SK-N-SH (cell line): Measurements from ENCODE around the gene TMOD2. TPM values are rescaled to one million over a fixed set of nuclear protein-coding genes. Genes with fewer than 3 reads are reported as not detected.

Experiments
- CTCF ChIA-PET: fragments of 300-600, 350-600 bp; formaldehyde crosslinking; extraction: SDS; loops from one replicate; lab custom pipeline; 2021; lab: Yijun Ruan, JAX
- POLR2A ChIA-PET: fragments of 350-600 bp; sonication (Branson Sonifier 250); formaldehyde crosslinking; extraction: SDS; loops from one replicate; lab custom pipeline; 2020; ENCODE audit warnings: antibody characterized with exemption, inconsistent platforms; lab: Yijun Ruan, JAX
- DNase-seq: peaks from one replicate; pipeline ENCODE4 v3.0.0; 2012
- H2AFZ ChIP-seq: fragments of 200-600 bp; sonication (generic); 2 replicates; pipeline ENCODE4 v1.8.1; 2016; ENCODE audit warnings: antibody characterized with exemption, mild to moderate bottlenecking, low read depth
- H3F3A ChIP-seq: fragments of 200-600 bp; sonication (generic); replicated peaks from 2 replicates; pipeline ENCODE3; 2016; ENCODE audit warnings: antibody characterized with exemption, mild to moderate bottlenecking; ENCODE audit not compliant: insufficient read depth
- H3K27ac ChIP-seq, 2 experiments: fragments of 200-500 bp in 1 of 2; fragments of 200-600 bp in 1 of 2; sonication (Bioruptor generic) in 1 of 2; sonication (generic), shearing (Covaris generic) in 1 of 2; 2 replicates each; pipeline versions ENCODE4 v1.5.1 to v1.6.1; 2014 to 2016; ENCODE audit warnings: low read depth in 2 of 2, inconsistent platforms in 1 of 2, low read length in 1 of 2, mild to moderate bottlenecking in 1 of 2, mixed read lengths in 1 of 2
- H3K27me3 ChIP-seq: fragments of 200-600 bp; sonication (generic), shearing (Covaris generic); 2 replicates; pipeline ENCODE4 v1.6.1; 2016; ENCODE audit warnings: mixed run types; ENCODE audit not compliant: insufficient read depth
- H3K36me3 ChIP-seq, 2 experiments: fragments of 200-500 bp in 1 of 2; fragments of 200-600 bp in 1 of 2; sonication (Bioruptor generic) in 1 of 2; sonication (generic) in 1 of 2; replicated peaks in 1 of 2; 2 replicates each; pipeline versions ENCODE3 to v1.5.1; 2014 to 2016; ENCODE audit warnings: low read length in 1 of 2, mild to moderate bottlenecking in 1 of 2; ENCODE audit not compliant: insufficient read depth in 2 of 2, control insufficient read depth in 1 of 2
- H3K4me1 ChIP-seq, 2 experiments: fragments of 200-500 bp in 1 of 2; fragments of 200-600 bp in 1 of 2; sonication (Bioruptor generic) in 1 of 2; sonication (generic), shearing (Covaris generic) in 1 of 2; 2 replicates each; pipeline versions ENCODE4 v1.5.1 to v1.6.1; 2014 to 2016; ENCODE audit warnings: low read depth in 1 of 2, low read length in 1 of 2, mixed run types in 1 of 2; ENCODE audit not compliant: insufficient read depth in 2 of 2, control insufficient read depth in 1 of 2
- H3K4me2 ChIP-seq: fragments of 200-600 bp; sonication (generic), shearing (Covaris generic); 2 replicates; pipeline ENCODE4 v1.6.1; 2017; ENCODE audit warnings: mixed run types
- H3K4me3 ChIP-seq, 2 experiments: fragments of 200-500 bp in 1 of 2; fragments of 200-600 bp in 1 of 2; sonication (Bioruptor generic) in 1 of 2; sonication (generic), shearing (Covaris generic) in 1 of 2; 2 replicates each; pipeline versions ENCODE4 v1.5.1 to v1.8.1; 2014 to 2016; ENCODE audit warnings: low read depth in 2 of 2, inconsistent platforms in 1 of 2, low read length in 1 of 2, mild to moderate bottlenecking in 1 of 2, mixed read lengths in 1 of 2, moderate library complexity in 1 of 2
- H3K79me2 ChIP-seq: fragments of 200-600 bp; sonication (generic); 2 replicates; pipeline ENCODE4 v1.8.1; 2017; ENCODE audit warnings: mild to moderate bottlenecking; ENCODE audit not compliant: insufficient read depth
- H3K9ac ChIP-seq: fragments of 200-600 bp; sonication (generic); 2 replicates; pipeline ENCODE4 v1.6.1; 2017; ENCODE audit warnings: mixed run types
- H3K9me2 ChIP-seq: fragments of 200-600 bp; sonication (generic); 2 replicates; pipeline ENCODE4 v1.6.1; 2017; ENCODE audit warnings: mixed run types
- H3K9me3 ChIP-seq: fragments of 200-600 bp; sonication (generic); 2 replicates; pipeline ENCODE4 v1.6.1; 2017; ENCODE audit warnings: mixed run types, mild to moderate bottlenecking, moderate library complexity
- H4K20me1 ChIP-seq: fragments of 200-600 bp; sonication (generic); 2 replicates; pipeline ENCODE4 v1.6.1; 2017; ENCODE audit warnings: mild to moderate bottlenecking, mixed run types; ENCODE audit not compliant: insufficient read depth
- CHD2 ChIP-seq: fragments of 150-350 bp; IDR thresholded peaks from 2 replicates; pipeline ENCODE4 v1.6.1; 2018; ENCODE audit warnings: low read length; ENCODE audit not compliant: partially characterized antibody
- ELF1 ChIP-seq: IDR thresholded peaks from 2 replicates; pipeline ENCODE4 v1.4.0; 2012
- EP300 ChIP-seq, 2 experiments: IDR thresholded peaks; 2 replicates each; pipeline versions ENCODE4 v1.4.0 to v1.6.1; 2012; ENCODE audit warnings: borderline replicate concordance in 1 of 2, low read depth in 1 of 2, low read length in 1 of 2
- FOXM1 ChIP-seq: IDR thresholded peaks from 2 replicates; pipeline ENCODE4 v1.4.0; 2012; ENCODE audit warnings: low read depth, mild to moderate bottlenecking
- GATA2 ChIP-seq: sonication (generic); formaldehyde crosslinking; IDR thresholded peaks from 2 replicates; pipeline ENCODE4 v1.5.0; 2020; ENCODE audit warnings: mild to moderate bottlenecking, missing genetic modification reagents
- JUND ChIP-seq: IDR thresholded peaks from 2 replicates; pipeline ENCODE4 v1.4.0; 2012
- MEF2A ChIP-seq: IDR thresholded peaks from 2 replicates; pipeline ENCODE4 v1.4.0; 2012; ENCODE audit warnings: low read depth, borderline replicate concordance
- NFIC ChIP-seq: IDR thresholded peaks from 2 replicates; pipeline ENCODE4 v1.4.0; 2012; ENCODE audit warnings: borderline replicate concordance
- RFX5 ChIP-seq: IDR thresholded peaks from 2 replicates; pipeline ENCODE4 v1.6.1; 2012; ENCODE audit warnings: mild to moderate bottlenecking, improper control_type of control experiment, low read length
- RXRA ChIP-seq: IDR thresholded peaks from 2 replicates; pipeline ENCODE4 v1.4.0; 2012; ENCODE audit warnings: low read depth, mild to moderate bottlenecking, borderline replicate concordance
- SIN3A ChIP-seq: IDR thresholded peaks from 2 replicates; pipeline ENCODE4 v1.6.1; 2012; ENCODE audit warnings: low read depth, mild to moderate bottlenecking, low read length, moderate library complexity, borderline replicate concordance
- SMC3 ChIP-seq: IDR thresholded peaks from 2 replicates; pipeline ENCODE4 v1.6.1; 2012; ENCODE audit warnings: low read depth, low read length, improper control_type of control experiment
- TEAD4 ChIP-seq: IDR thresholded peaks from 2 replicates; pipeline ENCODE4 v1.4.0; 2012; ENCODE audit warnings: mild to moderate bottlenecking, borderline replicate concordance; ENCODE audit not compliant: insufficient read depth
- WGBS: methylation state at CpG from one replicate; pipeline ENCODE4 v1.1.6; 2017; ENCODE audit warnings: low lambda C conversion rate; 5-methylcytosine and 5-hydroxymethylcytosine counted together
- polyA plus RNA-seq, 3 experiments: library from polyadenylated mRNA; depleted of rRNA; stranded (reverse); fragments of >200 nt; gene quantifications; 2 replicates each; pipeline ENCODE4 v1.2.3, GENCODE V29; 2012
- TF ChIP-seq, protein P1 (sequence below): fragments of 200-600 bp; sonication (generic); IDR thresholded peaks from 2 replicates; pipeline ENCODE4 v1.6.1; 2017; ENCODE audit warnings: antibody characterized with exemption, mild to moderate bottlenecking, moderate library complexity
- TF ChIP-seq, protein P2 (sequence below): IDR thresholded peaks from 2 replicates; pipeline ENCODE4; 2012

Gene TMOD2
- polyA plus RNA-seq, 1 of the 3 experiments (the other 2 are of a cell fraction) = 2.7 TPM

DNA sequence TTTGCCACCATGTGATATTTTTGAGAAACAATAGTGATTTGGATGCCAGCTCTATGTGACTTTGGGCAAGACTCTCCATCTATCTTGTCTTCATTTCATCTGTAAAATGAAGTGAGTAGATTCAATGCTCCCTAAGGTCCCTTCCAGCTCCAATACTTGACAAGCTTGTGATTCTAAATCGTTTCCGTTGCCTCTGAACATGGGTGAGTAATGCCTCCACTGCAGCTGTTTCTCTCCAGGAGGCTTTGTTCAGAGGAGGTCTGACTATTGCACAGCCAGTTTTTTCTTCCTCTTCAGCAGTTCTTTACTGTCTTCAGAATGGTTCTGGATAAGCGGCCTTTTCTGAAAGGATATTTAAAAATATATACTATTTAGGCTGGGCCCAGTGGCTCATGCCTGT lies 63.2 kb downstream of the TMOD2 start:
- H3K4me3 ChIP-seq = no peak overlapping the region
- H3K9ac ChIP-seq = no peak overlapping the region
- no peak for DNase-seq
- POLR2A ChIA-PET = no interaction called here
- no peaks in the 10 kb centered on the region for H3K27me3 ChIP-seq
- H3K9me2 ChIP-seq = no peaks in the 10 kb centered on the region
- no peaks in the 10 kb centered on the region for H3K9me3 ChIP-seq
- H3K4me2 ChIP-seq = no peak overlapping the region
- H2AFZ ChIP-seq = no peak overlapping the region
- CTCF ChIA-PET = interaction anchor here (0.9 kb wide), 1 partner anchor 9 kb away, joined by 3 read pairs; no protein-coding TSS in a partner anchor
- TF ChIP-seq SIN3A (no peak), TEAD4 (no peak), CHD2 (no peak), RXRA (no peak)
- H3F3A ChIP-seq = no peaks in the 10 kb centered on the region
- no peaks in the 10 kb centered on the region for H4K20me1 ChIP-seq
- 92% methylated on average over 3 of the region's 3 CpGs for WGBS
- no peak overlapping the region for H3K27ac ChIP-seq
- peaks cover 0 to 5% of the 10 kb centered on the region in 2 experiments; a peak in 1 of 4 replicates for H3K4me1 ChIP-seq
- no peaks in the 10 kb centered on the region for H3K79me2 ChIP-seq
- peaks cover 5 to 7% of the 10 kb centered on the region in 2 experiments for H3K36me3 ChIP-seq

DNA sequence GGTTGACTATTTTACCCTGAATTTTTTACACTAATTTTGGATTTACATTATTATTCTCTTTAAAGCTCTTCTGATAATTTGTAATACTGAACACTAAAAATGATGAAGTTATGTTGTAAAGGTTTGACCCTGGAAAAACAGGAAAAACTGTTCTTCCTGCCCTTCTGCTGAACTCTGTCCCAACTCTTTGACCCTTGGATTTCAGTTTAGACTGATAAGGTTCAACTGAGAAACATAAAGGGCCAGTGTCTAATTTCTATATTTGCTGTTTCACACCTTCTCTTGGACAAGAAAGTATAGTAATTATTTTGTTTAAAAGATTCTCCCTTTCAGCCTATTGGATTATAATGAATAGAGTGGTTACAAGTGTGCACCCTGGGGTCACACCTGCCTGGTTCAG lies 65.2 kb downstream of the TMOD2 start:
- Histone ChIP-seq H3K9ac (no peak overlapping the region), H2AFZ (no peak overlapping the region), H3K4me2 (no peak overlapping the region), H3K4me3 (no peak overlapping the region), H3K36me3 (peaks cover 2 to 5% of the 10 kb centered on the region in 2 experiments), H3K9me3 (0 out of 2 replicates have a peak, but pooled peaks cover 16% of the 10 kb centered on the region), H3K9me2 (no peaks in the 10 kb centered on the region), H3F3A (no peaks in the 10 kb centered on the region), H3K4me1 (peaks cover 0 to 5% of the 10 kb centered on the region in 2 experiments; a peak in 1 of 4 replicates), H3K27me3 (no peaks in the 10 kb centered on the region), H3K27ac (no peak overlapping the region), H4K20me1 (no peaks in the 10 kb centered on the region), H3K79me2 (no peaks in the 10 kb centered on the region)
- DNase-seq = no peak
- ChIA-PET POLR2A (no interaction called here), CTCF (interaction anchor here (0.7 to 0.9 kb wide), 2 partner anchors 15 to 411 kb away, joined by 3 to 4 read pairs; no protein-coding TSS in a partner anchor)
- TF ChIP-seq SMC3 (no peak), NFIC (no peak), FOXM1 (no peak), RFX5 (no peak), JUND (no peak), MEF2A (no peak), GATA2 (CRISPR knock-in tag) (no peak), EP300 (IDR thresholded peaks at IDR 0.05; ENCODE audit: borderline replicate concordance in 1 of 2, low read depth in 1 of 2, low read length in 1 of 2) (no peak), ELF1 (no peak), TEAD4 (no peak), SIN3A (no peak)
- TF ChIP-seq, protein P1, sequence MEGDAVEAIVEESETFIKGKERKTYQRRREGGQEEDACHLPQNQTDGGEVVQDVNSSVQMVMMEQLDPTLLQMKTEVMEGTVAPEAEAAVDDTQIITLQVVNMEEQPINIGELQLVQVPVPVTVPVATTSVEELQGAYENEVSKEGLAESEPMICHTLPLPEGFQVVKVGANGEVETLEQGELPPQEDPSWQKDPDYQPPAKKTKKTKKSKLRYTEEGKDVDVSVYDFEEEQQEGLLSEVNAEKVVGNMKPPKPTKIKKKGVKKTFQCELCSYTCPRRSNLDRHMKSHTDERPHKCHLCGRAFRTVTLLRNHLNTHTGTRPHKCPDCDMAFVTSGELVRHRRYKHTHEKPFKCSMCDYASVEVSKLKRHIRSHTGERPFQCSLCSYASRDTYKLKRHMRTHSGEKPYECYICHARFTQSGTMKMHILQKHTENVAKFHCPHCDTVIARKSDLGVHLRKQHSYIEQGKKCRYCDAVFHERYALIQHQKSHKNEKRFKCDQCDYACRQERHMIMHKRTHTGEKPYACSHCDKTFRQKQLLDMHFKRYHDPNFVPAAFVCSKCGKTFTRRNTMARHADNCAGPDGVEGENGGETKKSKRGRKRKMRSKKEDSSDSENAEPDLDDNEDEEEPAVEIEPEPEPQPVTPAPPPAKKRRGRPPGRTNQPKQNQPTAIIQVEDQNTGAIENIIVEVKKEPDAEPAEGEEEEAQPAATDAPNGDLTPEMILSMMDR = no peak
- TF ChIP-seq, protein P2, sequence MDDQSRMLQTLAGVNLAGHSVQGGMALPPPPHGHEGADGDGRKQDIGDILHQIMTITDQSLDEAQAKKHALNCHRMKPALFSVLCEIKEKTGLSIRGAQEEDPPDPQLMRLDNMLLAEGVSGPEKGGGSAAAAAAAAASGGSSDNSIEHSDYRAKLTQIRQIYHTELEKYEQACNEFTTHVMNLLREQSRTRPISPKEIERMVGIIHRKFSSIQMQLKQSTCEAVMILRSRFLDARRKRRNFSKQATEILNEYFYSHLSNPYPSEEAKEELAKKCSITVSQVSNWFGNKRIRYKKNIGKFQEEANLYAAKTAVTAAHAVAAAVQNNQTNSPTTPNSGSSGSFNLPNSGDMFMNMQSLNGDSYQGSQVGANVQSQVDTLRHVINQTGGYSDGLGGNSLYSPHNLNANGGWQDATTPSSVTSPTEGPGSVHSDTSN = no peak
